ENCODE results near the gene DNM3. TPM values are rescaled to one million over a fixed set of nuclear protein-coding genes. Genes with fewer than 3 reads are reported as not detected.

Gene DNM3
- total and polyA plus RNA-seq, 10 of the 15 experiments (the other 5 are each of a cell fraction or from before 2014, with no cell fraction given) = 0.03 to 1.5 (median 0.08) TPM; not detected in 3

GRCh38 chr1:171803461-171804022 lies 37.8 kb upstream of the DNM3 start:
- no peak overlapping the region for H3K9ac ChIP-seq (ENCODE audit: control insufficient read depth, insufficient read depth, low read length)
- no TSS peak for BruUV-seq (replicated peaks)

More at GRCh38 chr1:171803461-171804022, 37.8 kb upstream of the DNM3 start:
- CTCF ChIA-PET = interaction anchor here (0.8 to 9.3 kb wide), 8 partner anchors 14 to 596 kb away, joined by 3 to 322 read pairs (median 3); no protein-coding TSS in a partner anchor
- H3K9me3 ChIP-seq (replicated peaks; ENCODE audit: control insufficient read depth, insufficient read depth, low read length) = no peaks in the 10 kb centered on the region
- no peaks in the 10 kb centered on the region for H4K20me1 ChIP-seq (ENCODE audit: control insufficient read depth, insufficient read depth)
- H2AFZ ChIP-seq (ENCODE audit: control insufficient read depth, low read depth, low read length) = no peak overlapping the region
- H3K79me2 ChIP-seq (ENCODE audit: control insufficient read depth, insufficient read depth, low read length) = no peaks in the 10 kb centered on the region
- SMC1A ChIA-PET (ENCODE audit: uncharacterized antibody, unreplicated experiment) = interaction anchor here (0.8 to 8.7 kb wide), 6 partner anchors 7 to 184 kb away, joined by 3 to 142 read pairs (median 18); no protein-coding TSS in a partner anchor
- RAD21 ChIA-PET (ENCODE audit: unreplicated experiment) = interaction anchor here (1.4 to 3.6 kb wide), 2 partner anchors 177 to 182 kb away, joined by 4 to 20 read pairs; no protein-coding TSS in a partner anchor
- H3K27me3 ChIP-seq (replicated peaks in 1 of 2; ENCODE audit: control insufficient read depth in 2 of 2, insufficient read depth in 2 of 2, low read length in 1 of 2) = no peaks in the 10 kb centered on the region
- no peak overlapping the region for H3K4me2 ChIP-seq (ENCODE audit: control insufficient read depth, insufficient read depth)
- TF ChIP-seq KLF5 (IDR thresholded peaks at IDR 0.05; ENCODE audit: partially characterized antibody) = no peak
- no peak for TF ChIP-seq ELK1 (IDR thresholded peaks at IDR 0.05; ENCODE audit: low read depth, low read length)
- no peak for TF ChIP-seq ZZZ3 (IDR thresholded peaks at IDR 0.05; ENCODE audit: control insufficient read depth, insufficient read length, low read depth)
- no peak for TF ChIP-seq RAD21 (IDR thresholded peaks at IDR 0.05; ENCODE audit: insufficient read depth, low read depth, low read length)
- no peak for TF ChIP-seq BCL11A (IDR thresholded peaks at IDR 0.05; ENCODE audit: low read depth, low read length)
- no peak for TF ChIP-seq CREB1 (IDR thresholded peaks at IDR 0.05; ENCODE audit: low read depth)
- TF ChIP-seq SMAD5 (IDR thresholded peaks at IDR 0.05; ENCODE audit: low read depth) = no peak
- TF ChIP-seq BMI1 (IDR thresholded peaks at IDR 0.05; ENCODE audit: borderline replicate concordance) = no peak
- TF ChIP-seq BCLAF1 (IDR thresholded peaks at IDR 0.05) = no peak
- TF ChIP-seq PAX8 (IDR thresholded peaks at IDR 0.05) = no peak
- TF ChIP-seq ZNF207 (IDR thresholded peaks at IDR 0.05; ENCODE audit: borderline replicate concordance) = no peak
- no peak for TF ChIP-seq LARP7 (IDR thresholded peaks at IDR 0.05)
- no peak for TF ChIP-seq FOXM1 (IDR thresholded peaks at IDR 0.05; ENCODE audit: low read depth, low read length)
- H3K4me3 ChIP-seq = no peak overlapping the region
- H3K27ac ChIP-seq (ENCODE audit: control insufficient read depth, insufficient read depth) = no peak overlapping the region
- intact Hi-C loops (cut with micrococcal nuclease; ENCODE audit: unreplicated experiment) (loop anchor here (10.0 kb wide), 1 partner anchor 621 kb away; the partner anchor contains the start of gene C1orf105), in situ Hi-C loops (cut with MboI) (no loop called here)
- DNase-seq (ENCODE audit: low read depth, low spot score) (no peak), ATAC-seq (no peak), FAIRE-seq (no peak)
- 95% methylated on average over 17 of the region's 17 CpGs for WGBS (ENCODE audit: insufficient coverage, insufficient replicate concordance, low lambda C conversion rate, missing lambda C conversion rate)
- H3K36me3 ChIP-seq (ENCODE audit: control insufficient read depth in 2 of 2, insufficient read depth in 2 of 2, low read length in 1 of 2) = peaks cover 0 to 2% of the 10 kb centered on the region in 2 experiments; a peak in 2 of 4 replicates
- POLR2A ChIA-PET = interaction anchor here (0.6 to 1.4 kb wide), 4 partner anchors 14 to 182 kb away, joined by 3 to 4 read pairs (median 4); no protein-coding TSS in a partner anchor
- peaks cover 7% of the 10 kb centered on the region for H3K4me1 ChIP-seq (ENCODE audit: control insufficient read depth, insufficient read depth, low read length)

All from GM12878 (cell line).